CD4-positive, alpha-beta T cell (primary cell): ENCODE results near the gene ZNF280B. TPM values are rescaled to one million over a fixed set of nuclear protein-coding genes. Genes with fewer than 3 reads are reported as not detected.

Experiments used
- ATAC-seq: fragments of 200-7000 bp; cut with Tn5 transposase; one replicate; pipeline ENCODE4 v1.10.0; 2022; ENCODE audit warnings: mild to moderate bottlenecking; ENCODE audit not compliant: poor library complexity
- CTCF ChIA-PET: fragments of 350-600 bp; sonication (Branson Sonifier 250); formaldehyde crosslinking; loops from one replicate; lab custom pipeline; 2021; ENCODE audit warnings: antibody characterized with exemption, inconsistent platforms; lab: Charles Lee
- POLR2A ChIA-PET: fragments of 350-600 bp; sonication (Branson Sonifier 250); formaldehyde crosslinking; loops from one replicate; lab custom pipeline; 2021; ENCODE audit warnings: antibody characterized with exemption, inconsistent platforms; lab: Charles Lee
- DNase-seq, 14 experiments: peaks; one replicate each; pipeline ENCODE4 v3.0.0-alpha.2; 2013 to 2020; ENCODE audit warnings: mixed read lengths in 2 of 14
- H3K27ac ChIP-seq, 2 donors: one replicate each; pipeline versions ENCODE4 v1.5.1 to v1.7.0; 2013; ENCODE audit warnings: low read length in 2 of 2, low read depth in 1 of 2, mild to moderate bottlenecking in 1 of 2
- H3K27me3 ChIP-seq, 2 experiments: 1 replicate in 1 of 2; 2 replicates in 1 of 2; pipeline versions ENCODE4 v1.6.1 to v1.7.0; 2013; ENCODE audit warnings: low read length in 2 of 2, control low read depth in 1 of 2, mild to moderate bottlenecking in 1 of 2, moderate library complexity in 1 of 2; ENCODE audit not compliant: insufficient read depth in 2 of 2, control insufficient read depth in 1 of 2
- H3K36me3 ChIP-seq: one replicate; pipeline ENCODE4 v1.6.1; 2013; ENCODE audit warnings: low read length, control low read depth; ENCODE audit not compliant: insufficient read depth
- H3K4me1 ChIP-seq: one replicate; pipeline ENCODE4 v1.6.1; 2013; ENCODE audit warnings: low read length, control low read depth; ENCODE audit not compliant: insufficient read depth
- H3K4me3 ChIP-seq: one replicate; pipeline ENCODE4 v1.5.1; 2013; ENCODE audit warnings: mild to moderate bottlenecking, low read length, moderate library complexity
- H3K9me3 ChIP-seq, 2 experiments: 1 replicate in 1 of 2; 2 replicates in 1 of 2; pipeline versions ENCODE4 v1.6.1 to v1.7.0; 2013; ENCODE audit warnings: low read length in 2 of 2, mild to moderate bottlenecking in 2 of 2, control low read depth in 1 of 2, moderate library complexity in 1 of 2; ENCODE audit not compliant: control insufficient read depth in 1 of 2, insufficient read depth in 1 of 2
- H3K27ac Mint-ChIP-seq: one replicate; pipeline ENCODE4 v1.8.0; 2020; ENCODE audit warnings: mixed read lengths
- H3K27me3 Mint-ChIP-seq: one replicate; pipeline ENCODE4 v1.8.0; 2021; ENCODE audit warnings: mixed read lengths
- H3K36me3 Mint-ChIP-seq: one replicate; pipeline ENCODE4 v1.8.0; 2021; ENCODE audit warnings: low read depth, mixed read lengths
- H3K4me1 Mint-ChIP-seq: one replicate; pipeline ENCODE4 v1.8.0; 2021; ENCODE audit warnings: low read depth, mixed read lengths
- H3K4me3 Mint-ChIP-seq: one replicate; pipeline ENCODE4 v1.8.0; 2020; ENCODE audit warnings: mild to moderate bottlenecking, mixed read lengths
- H3K9me3 Mint-ChIP-seq: one replicate; pipeline ENCODE4 v1.8.0; 2020; ENCODE audit warnings: mixed read lengths
- CTCF ChIP-seq: fragments of 200-600 bp; IDR thresholded peaks from one replicate; pipeline ENCODE4 v1.8.0; 2022; ENCODE audit warnings: antibody characterized with exemption, mild to moderate bottlenecking
- intact Hi-C, 2 experiments: fragments of 100-400 bp; cut with DNase I in 1 of 2; cut with micrococcal nuclease in 1 of 2; formaldehyde crosslinking; loops; one replicate each; pipeline versions ENCODE4 v1.15.1 to v1.9.0; 2023 to 2025; cut with DNase I, micrococcal nuclease
- total RNA-seq, 174 experiments: library from RNA in 2 of 174; stranded (reverse) in 2 of 174; gene quantifications; one replicate each; pipeline ENCODE4 v1.2.3 and lab custom pipeline; 2021 to 2026

Gene ZNF280B
- total RNA-seq, 2 experiments from 2014 or later: 1.0 to 1.2 TPM

- Histone ChIP-seq H3K27me3 (no peaks in the 10 kb centered on the region), H3K4me3 (no peak overlapping the region), H3K27ac (no peak overlapping the region), H3K36me3 (no peaks in the 10 kb centered on the region), H3K4me1 (no peaks in the 10 kb centered on the region), H3K9me3 (no peaks in the 10 kb centered on the region)
- no peak for ATAC-seq
- DNase-seq: no peak
- intact Hi-C loops: no loop called here
- no peak overlapping the region for H3K27ac Mint-ChIP-seq
- no peaks in the 10 kb centered on the region for H3K36me3 Mint-ChIP-seq
- ChIA-PET CTCF (interaction anchor here (0.6 kb wide), 1 partner anchor 48 kb away, joined by 3 read pairs; no protein-coding TSS in a partner anchor), POLR2A (no interaction called here)
- H3K4me3 Mint-ChIP-seq: no peak overlapping the region
- H3K4me1 Mint-ChIP-seq: no peaks in the 10 kb centered on the region
- peaks cover 11% of the 10 kb centered on the region for H3K27me3 Mint-ChIP-seq
- H3K9me3 Mint-ChIP-seq: no peaks in the 10 kb centered on the region
- no peak for TF ChIP-seq CTCF
Measured at GRCh38 chr22:22531770-22532546, 23.4 kb upstream of the ZNF280B start.

GRCh38 chr22:22528780-22529179 is 20.2 kb upstream of the ZNF280B start:
- ChIA-PET POLR2A (no interaction called here), CTCF (no interaction called here)
- Histone ChIP-seq H3K4me3 (no peak overlapping the region), H3K9me3 (no peaks in the 10 kb centered on the region), H3K27ac (no peak overlapping the region), H3K4me1 (no peaks in the 10 kb centered on the region), H3K27me3 (no peaks in the 10 kb centered on the region), H3K36me3 (no peaks in the 10 kb centered on the region)
- intact Hi-C loops: no loop called here
- Mint-ChIP-seq H3K36me3 (no peaks in the 10 kb centered on the region), H3K4me3 (no peak overlapping the region), H3K27me3 (peaks cover 17% of the 10 kb centered on the region), H3K4me1 (no peaks in the 10 kb centered on the region), H3K27ac (no peak overlapping the region), H3K9me3 (no peaks in the 10 kb centered on the region)
- ATAC-seq (no peak), DNase-seq (no peak)
- TF ChIP-seq CTCF: no peak

GRCh38 chr22:22527312-22527711 is 18.8 kb upstream of the ZNF280B start:
- Histone ChIP-seq H3K27me3 (no peaks in the 10 kb centered on the region), H3K27ac (no peak overlapping the region), H3K36me3 (no peaks in the 10 kb centered on the region), H3K4me1 (no peaks in the 10 kb centered on the region), H3K9me3 (no peaks in the 10 kb centered on the region), H3K4me3 (no peak overlapping the region)
- peaks cover 22% of the 10 kb centered on the region for H3K27me3 Mint-ChIP-seq
- TF ChIP-seq CTCF: no peak
- ChIA-PET CTCF (no interaction called here), POLR2A (no interaction called here)
- DNase-seq (no peak), ATAC-seq (no peak)
- H3K27ac Mint-ChIP-seq: no peak overlapping the region
- H3K36me3 Mint-ChIP-seq: no peaks in the 10 kb centered on the region
- intact Hi-C loops: no loop called here
- H3K4me1 Mint-ChIP-seq: no peaks in the 10 kb centered on the region
- H3K4me3 Mint-ChIP-seq: no peak overlapping the region
- no peaks in the 10 kb centered on the region for H3K9me3 Mint-ChIP-seq
